Kidney epithelial cell (primary cell): ENCODE results near the gene MDK. TPM values are rescaled to one million over a fixed set of nuclear protein-coding genes. Genes with fewer than 3 reads are reported as not detected.

ENCODE experiments used
- DNase-seq: peaks from one replicate; pipeline ENCODE4 v3.0.0-alpha.2; 2010; ENCODE audit warnings: low read depth
- H3K27me3 ChIP-seq: 2 replicates; pipeline ENCODE4 v1.6.0; 2011; ENCODE audit warnings: low read length; ENCODE audit not compliant: control insufficient read depth, insufficient read depth
- H3K36me3 ChIP-seq: 2 replicates; pipeline ENCODE4 v1.5.1; 2011; ENCODE audit warnings: low read length; ENCODE audit not compliant: control insufficient read depth, insufficient read depth
- H3K4me3 ChIP-seq: 2 replicates; pipeline ENCODE4 v1.5.1; 2011; ENCODE audit warnings: low read depth, mild to moderate bottlenecking, control low read depth, low read length
- CTCF ChIP-seq: IDR thresholded peaks from 2 replicates; pipeline ENCODE4 v1.5.1; 2011; ENCODE audit warnings: mild to moderate bottlenecking, moderate library complexity, low read length, control low read depth, inconsistent platforms; ENCODE audit not compliant: insufficient read depth, poor library complexity, severe bottlenecking
- total RNA-seq: library from RNA; depleted of rRNA; stranded (reverse); fragments of >200 nt; gene quantifications from 2 replicates; pipeline ENCODE4 v1.2.3, GENCODE V29; 2015

Gene MDK
- total RNA-seq, 1 donor from 2014 or later = 805 TPM

- no peak for TF ChIP-seq CTCF
- Histone ChIP-seq H3K27me3 (no peaks in the 10 kb centered on the region), H3K4me3 (no peak overlapping the region), H3K36me3 (peaks cover 3% of the 10 kb centered on the region)
- no peak for DNase-seq
Measured at GRCh38 chr11:46418751-46419150, 37.3 kb downstream of the MDK start.

- no peaks in the 10 kb centered on the region for H3K27me3 ChIP-seq
- no peak for DNase-seq
- H3K36me3 ChIP-seq = peaks cover 1% of the 10 kb centered on the region
- no peak overlapping the region for H3K4me3 ChIP-seq
- no peak for TF ChIP-seq CTCF
Measured at GRCh38 chr11:46420513-46420912, 39.0 kb downstream of the MDK start.

- Histone ChIP-seq H3K36me3 (peaks cover 1% of the 10 kb centered on the region), H3K4me3 (no peak overlapping the region), H3K27me3 (no peaks in the 10 kb centered on the region)
- no peak for DNase-seq
- TF ChIP-seq CTCF = no peak
Measured at GRCh38 chr11:46421257-46421880, 39.9 kb downstream of the MDK start.

- no peak for TF ChIP-seq CTCF
- no peak overlapping the region for H3K4me3 ChIP-seq
Measured at GRCh38 chr11:46422588-46422987, 41.1 kb downstream of the MDK start.

GRCh38 chr11:46426233-46426991 is 44.9 kb downstream of the MDK start:
- DNase-seq = no peak

More at GRCh38 chr11:46422588-46422987, 41.1 kb downstream of the MDK start:
- DNase-seq = no peak
- Histone ChIP-seq H3K27me3 (no peaks in the 10 kb centered on the region), H3K36me3 (no peaks in the 10 kb centered on the region)

More at GRCh38 chr11:46426233-46426991, 44.9 kb downstream of the MDK start:
- no peak for TF ChIP-seq CTCF
- H3K27me3 ChIP-seq = no peaks in the 10 kb centered on the region
- no peaks in the 10 kb centered on the region for H3K36me3 ChIP-seq
- no peak overlapping the region for H3K4me3 ChIP-seq
